CD4-positive, CD25-positive, alpha-beta regulatory T cell (primary cell): Measurements from ENCODE around the gene RADIL. TPM values are rescaled to one million over a fixed set of nuclear protein-coding genes. Genes with fewer than 3 reads are reported as not detected.

Source experiments
- ATAC-seq, 2 donors: fragments of 150-1000 bp; cut with Tn5 transposase; one replicate each; pipeline ENCODE4 v1.10.0; 2021; ENCODE audit warnings: low read depth in 2 of 2, moderate number of reproducible peaks in 2 of 2, moderate library complexity in 1 of 2
- DNase-seq, 3 donors: peaks; one replicate each; pipeline versions ENCODE4 v3.0.0 to v3.0.0-alpha.2; 2012 to 2022; ENCODE audit warnings: mixed read lengths in 1 of 3
- H3K27ac ChIP-seq: one replicate; pipeline ENCODE4 v1.7.0; 2013; ENCODE audit warnings: mild to moderate bottlenecking, low read length; ENCODE audit not compliant: insufficient read depth, poor library complexity, severe bottlenecking
- H3K27me3 ChIP-seq: one replicate; pipeline ENCODE4 v1.7.0; 2013; ENCODE audit warnings: low read length; ENCODE audit not compliant: control insufficient read depth, insufficient read depth
- H3K36me3 ChIP-seq: one replicate; pipeline ENCODE4 v1.7.0; 2013; ENCODE audit warnings: mild to moderate bottlenecking, low read length, moderate library complexity; ENCODE audit not compliant: control insufficient read depth, insufficient read depth
- H3K4me1 ChIP-seq: 2 replicates; pipeline ENCODE4 v1.7.0; 2013; ENCODE audit warnings: mild to moderate bottlenecking, low read length; ENCODE audit not compliant: insufficient read depth, control insufficient read depth, poor library complexity, severe bottlenecking
- H3K4me3 ChIP-seq: one replicate; pipeline ENCODE4 v1.7.0; 2013; ENCODE audit warnings: low read depth, mild to moderate bottlenecking, low read length, moderate library complexity
- H3K9me3 ChIP-seq, 2 experiments: 1 replicate in 1 of 2; 2 replicates in 1 of 2; pipeline ENCODE4 v1.7.0; 2013; ENCODE audit warnings: low read length in 2 of 2, mild to moderate bottlenecking in 1 of 2, moderate library complexity in 1 of 2; ENCODE audit not compliant: control insufficient read depth in 2 of 2
- H3K27ac Mint-ChIP-seq, 3 donors: one replicate each; pipeline ENCODE4 v1.8.0; 2020 to 2022; ENCODE audit warnings: mild to moderate bottlenecking in 3 of 3, mixed read lengths in 3 of 3, moderate library complexity in 2 of 3
- H3K27me3 Mint-ChIP-seq: one replicate; pipeline ENCODE4 v1.8.0; 2022; ENCODE audit warnings: mild to moderate bottlenecking, mixed read lengths
- H3K36me3 Mint-ChIP-seq: one replicate; pipeline ENCODE4 v1.8.0; 2020; ENCODE audit warnings: mixed read lengths
- H3K4me1 Mint-ChIP-seq, 4 donors: one replicate each; pipeline ENCODE4 v1.8.0; 2020 to 2022; ENCODE audit warnings: mixed read lengths in 4 of 4, mild to moderate bottlenecking in 1 of 4
- H3K4me3 Mint-ChIP-seq, 4 donors: one replicate each; pipeline ENCODE4 v1.8.0; 2020 to 2022; ENCODE audit warnings: mild to moderate bottlenecking in 4 of 4, mixed read lengths in 4 of 4, moderate library complexity in 3 of 4
- H3K9me3 Mint-ChIP-seq, 7 donors: one replicate each; pipeline ENCODE4 v1.8.0; 2020 to 2022; ENCODE audit warnings: mixed read lengths in 7 of 7, mild to moderate bottlenecking in 3 of 7, moderate library complexity in 2 of 7
- polyA plus RNA-seq, 4 donors: library from polyadenylated mRNA; unstranded; fragments of 300-500 nt; fragmentation: Illumina TruSeq; gene quantifications; one replicate each; pipeline ENCODE4 v1.2.3, GENCODE V29; 2021
- total RNA-seq: library from RNA; stranded (reverse); gene quantifications from one replicate; pipeline ENCODE4 v1.2.3, GENCODE V29; 2022

The RADIL gene
- total and polyA plus RNA-seq, 5 donors from 2014 or later, result not detected

DNA sequence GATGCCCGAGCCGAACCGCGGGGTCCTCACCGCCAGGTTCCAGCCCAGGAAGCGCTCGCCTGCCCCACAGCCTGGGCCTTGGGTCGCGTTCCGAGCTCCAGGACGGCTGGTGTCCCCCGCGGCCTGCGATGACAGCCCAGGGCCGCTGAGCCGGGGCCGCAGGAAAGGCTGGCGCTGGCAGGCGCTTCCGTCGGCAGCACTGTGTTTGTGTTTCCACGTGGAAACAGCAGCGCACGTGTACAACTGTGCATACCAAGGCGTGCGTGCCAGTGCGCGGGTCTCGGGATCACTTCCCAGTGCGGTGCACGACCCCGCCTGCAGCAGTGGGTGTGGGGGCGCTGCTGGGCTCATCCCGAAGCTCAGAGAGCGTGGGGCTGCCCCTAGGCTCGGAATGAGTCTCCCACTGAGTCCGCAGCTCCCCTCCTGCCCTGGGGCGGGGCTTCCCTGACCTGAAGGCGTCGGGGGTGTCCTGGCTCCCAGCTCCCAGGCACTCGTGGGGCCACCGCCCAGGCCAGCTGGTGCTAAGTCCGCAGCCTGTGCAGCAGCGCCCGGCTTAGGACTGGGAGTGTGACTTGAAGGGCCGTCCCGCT lies 90.9 kb downstream of the RADIL start:
- no peak overlapping the region for H3K27ac ChIP-seq
- H3K36me3 ChIP-seq, result peaks cover 18% of the 10 kb centered on the region
- H3K27me3 ChIP-seq, result no peaks in the 10 kb centered on the region
- H3K4me3 ChIP-seq, result no peak overlapping the region
- ATAC-seq (peak; percentile 7 to 28), DNase-seq (peak in 2 of 3 donors; percentile 23 to 30)
- no peaks in the 10 kb centered on the region for H3K9me3 Mint-ChIP-seq
- peaks cover 7% of the 10 kb centered on the region for H3K36me3 Mint-ChIP-seq
- H3K4me1 Mint-ChIP-seq, result peaks cover 0 to 4% (median under 1%) of the 10 kb centered on the region in 4 donors
- H3K4me3 Mint-ChIP-seq, result peak overlapping the region in 1 of 4 donors; percentile 4
- H3K4me1 ChIP-seq, result peaks cover 4% of the 10 kb centered on the region
- H3K27ac Mint-ChIP-seq, result no peak overlapping the region
- no peaks in the 10 kb centered on the region for H3K27me3 Mint-ChIP-seq
- H3K9me3 ChIP-seq, result no peaks in the 10 kb centered on the region

DNA sequence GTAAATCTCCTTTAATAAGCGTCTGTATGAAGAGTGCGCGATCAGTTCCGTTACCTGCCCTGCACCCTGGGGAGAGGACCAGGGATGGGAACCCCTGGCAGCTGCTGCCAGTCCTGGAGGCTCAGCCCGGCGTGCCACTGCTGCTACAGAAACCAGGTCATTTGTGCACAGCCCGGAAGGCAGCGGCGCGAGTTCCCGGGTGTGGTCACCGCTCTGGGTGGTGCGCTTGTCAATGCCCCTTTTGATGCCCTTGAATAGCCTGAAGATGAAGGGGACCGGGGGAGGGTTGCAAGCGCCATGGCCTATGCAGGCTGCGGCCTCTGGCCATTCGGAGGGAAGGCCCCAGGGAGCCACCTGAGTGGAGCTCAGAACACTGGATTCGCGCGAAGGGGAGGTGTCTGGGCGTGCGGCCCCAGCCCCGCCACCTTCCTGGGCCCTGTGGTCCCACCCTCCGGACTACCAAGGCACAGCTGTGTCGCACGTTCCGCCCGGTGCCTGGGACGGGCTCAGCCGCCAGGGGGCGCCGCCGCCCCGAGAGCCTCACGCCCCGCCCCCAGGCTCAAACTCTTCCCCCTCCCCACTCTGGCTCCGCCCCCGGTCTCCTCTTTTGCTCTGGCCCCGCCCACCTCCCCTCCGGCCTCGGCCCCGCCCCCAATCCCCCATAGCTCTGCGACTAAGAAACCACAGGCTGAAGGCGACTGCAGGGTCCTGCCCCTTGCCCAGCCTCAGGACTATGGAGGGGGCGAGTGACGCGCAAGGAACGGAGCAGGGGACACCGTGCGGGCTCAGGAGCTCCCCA lies 91.6 kb downstream of the RADIL start:
- Mint-ChIP-seq H3K36me3 (peaks cover 7% of the 10 kb centered on the region), H3K4me3 (peak overlapping the region in 1 of 4 donors; percentile 16), H3K27me3 (no peaks in the 10 kb centered on the region), H3K27ac (peak overlapping the region in 1 of 3 donors; percentile 43), H3K9me3 (no peaks in the 10 kb centered on the region), H3K4me1 (peaks cover 0 to 4% (median under 1%) of the 10 kb centered on the region in 4 donors)
- Histone ChIP-seq H3K27me3 (no peaks in the 10 kb centered on the region), H3K4me3 (no peak overlapping the region), H3K36me3 (peaks cover 22% of the 10 kb centered on the region), H3K4me1 (peaks cover 4% of the 10 kb centered on the region), H3K27ac (no peak overlapping the region), H3K9me3 (no peaks in the 10 kb centered on the region)
- DNase-seq (peak; percentile 53 to 67 (median 59)), ATAC-seq (peak; percentile 80 to 82)

DNA sequence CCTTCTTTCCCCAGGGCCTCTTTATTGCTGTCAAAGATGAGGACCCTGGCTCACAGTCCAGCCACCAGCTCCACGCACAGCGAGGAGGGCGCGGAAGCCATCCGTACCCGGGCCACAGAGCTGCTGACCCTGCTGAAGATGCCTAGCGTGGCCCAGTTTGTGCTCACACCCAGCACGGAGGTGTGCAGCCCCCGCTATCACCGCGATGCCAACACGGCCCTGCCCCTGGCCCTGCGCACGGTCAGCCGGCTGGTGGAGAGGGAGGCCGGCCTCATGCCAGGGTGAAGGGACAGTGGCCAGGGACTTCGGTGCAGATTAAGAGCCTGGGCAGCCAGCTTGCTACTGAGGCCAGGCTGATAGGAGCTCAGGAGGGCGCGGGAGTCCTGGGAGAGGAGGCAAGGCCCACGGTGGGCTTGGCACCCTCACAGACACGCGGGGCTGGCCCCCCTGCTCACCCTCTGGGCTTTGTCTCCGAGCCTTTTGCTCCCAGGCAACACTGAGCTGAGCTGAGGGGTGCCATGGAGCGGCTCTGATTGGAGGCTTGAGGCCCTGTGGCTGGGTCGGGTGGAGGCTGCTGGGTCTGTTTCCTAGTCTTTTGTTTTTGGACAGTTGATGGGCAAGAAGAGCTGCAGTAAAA lies 92.3 kb downstream of the RADIL start:
- Mint-ChIP-seq H3K4me1 (peaks cover 0 to 4% (median under 1%) of the 10 kb centered on the region in 4 donors), H3K36me3 (peaks cover 7% of the 10 kb centered on the region), H3K27ac (no peak overlapping the region), H3K9me3 (no peaks in the 10 kb centered on the region), H3K4me3 (peak overlapping the region in 1 of 4 donors; percentile 16), H3K27me3 (no peaks in the 10 kb centered on the region)
- ATAC-seq (no peak), DNase-seq (no peak)
- H3K4me1 ChIP-seq, result peaks cover 4% of the 10 kb centered on the region
- no peaks in the 10 kb centered on the region for H3K9me3 ChIP-seq
- no peak overlapping the region for H3K27ac ChIP-seq
- H3K36me3 ChIP-seq, result peaks cover 26% of the 10 kb centered on the region
- no peaks in the 10 kb centered on the region for H3K27me3 ChIP-seq
- no peak overlapping the region for H3K4me3 ChIP-seq

DNA sequence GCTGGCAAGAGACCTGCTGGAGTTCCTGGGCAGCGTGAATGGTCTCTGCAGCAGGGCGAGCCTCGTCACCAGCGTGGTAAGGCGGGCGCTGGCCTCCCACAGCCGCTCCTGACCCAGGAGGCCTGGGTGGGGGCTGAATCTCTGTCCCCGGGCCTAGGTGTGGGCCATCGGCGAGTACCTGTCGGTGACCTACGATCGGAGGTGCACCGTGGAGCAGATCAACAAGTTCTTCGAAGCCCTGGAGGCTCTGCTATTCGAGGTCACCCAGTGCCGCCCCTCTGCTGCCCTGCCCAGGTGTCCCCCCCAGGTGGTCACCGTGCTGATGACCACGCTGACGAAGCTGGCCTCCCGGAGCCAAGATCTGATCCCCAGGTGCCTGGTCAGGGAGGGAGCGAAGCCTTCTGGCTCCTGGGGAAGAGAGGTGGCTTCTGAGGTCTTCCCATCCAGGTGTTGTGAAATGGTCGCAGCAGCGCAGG lies 93.0 kb downstream of the RADIL start:
- DNase-seq, result no peak
- no peaks in the 10 kb centered on the region for H3K27me3 ChIP-seq
- no peak for ATAC-seq
- H3K4me3 Mint-ChIP-seq, result no peak overlapping the region
- H3K9me3 ChIP-seq, result no peaks in the 10 kb centered on the region
- H3K9me3 Mint-ChIP-seq, result no peaks in the 10 kb centered on the region
- peaks cover 4% of the 10 kb centered on the region for H3K4me1 ChIP-seq
- H3K36me3 Mint-ChIP-seq, result peaks cover 7% of the 10 kb centered on the region
- H3K36me3 ChIP-seq, result peaks cover 32% of the 10 kb centered on the region
- H3K27ac ChIP-seq, result no peak overlapping the region
- no peak overlapping the region for H3K27ac Mint-ChIP-seq
- H3K4me1 Mint-ChIP-seq, result peaks cover 0 to 4% (median under 1%) of the 10 kb centered on the region in 4 donors
- H3K27me3 Mint-ChIP-seq, result no peaks in the 10 kb centered on the region
- H3K4me3 ChIP-seq, result no peak overlapping the region

DNA sequence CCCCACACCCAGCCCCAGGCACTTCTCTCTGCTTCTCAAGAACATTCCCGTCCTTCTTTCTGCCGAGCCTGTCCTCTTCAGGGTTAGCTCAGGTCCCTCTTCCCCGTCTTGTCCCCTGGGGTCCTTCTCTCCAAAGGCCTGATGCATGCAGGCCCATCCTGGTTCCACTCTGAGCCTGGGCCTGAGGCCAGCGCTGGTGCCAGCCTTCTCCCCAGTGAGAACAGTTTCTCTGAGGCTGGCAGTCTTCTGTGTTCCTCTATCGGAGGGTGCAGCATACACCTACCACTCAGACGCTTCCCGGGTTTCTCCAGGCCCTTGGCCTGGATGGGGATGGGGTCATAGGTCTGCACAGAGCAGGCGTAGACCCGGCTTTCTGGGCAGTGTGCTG lies 93.4 kb downstream of the RADIL start:
- Mint-ChIP-seq H3K9me3 (no peaks in the 10 kb centered on the region), H3K4me3 (no peak overlapping the region), H3K36me3 (peaks cover 7% of the 10 kb centered on the region), H3K27ac (no peak overlapping the region), H3K4me1 (peaks cover 0 to 4% (median under 1%) of the 10 kb centered on the region in 4 donors), H3K27me3 (no peaks in the 10 kb centered on the region)
- H3K4me1 ChIP-seq, result peaks cover 4% of the 10 kb centered on the region
- DNase-seq (no peak), ATAC-seq (no peak)
- H3K27me3 ChIP-seq, result no peaks in the 10 kb centered on the region
- H3K36me3 ChIP-seq, result peaks cover 37% of the 10 kb centered on the region
- H3K27ac ChIP-seq, result no peak overlapping the region
- no peak overlapping the region for H3K4me3 ChIP-seq
- no peaks in the 10 kb centered on the region for H3K9me3 ChIP-seq

DNA sequence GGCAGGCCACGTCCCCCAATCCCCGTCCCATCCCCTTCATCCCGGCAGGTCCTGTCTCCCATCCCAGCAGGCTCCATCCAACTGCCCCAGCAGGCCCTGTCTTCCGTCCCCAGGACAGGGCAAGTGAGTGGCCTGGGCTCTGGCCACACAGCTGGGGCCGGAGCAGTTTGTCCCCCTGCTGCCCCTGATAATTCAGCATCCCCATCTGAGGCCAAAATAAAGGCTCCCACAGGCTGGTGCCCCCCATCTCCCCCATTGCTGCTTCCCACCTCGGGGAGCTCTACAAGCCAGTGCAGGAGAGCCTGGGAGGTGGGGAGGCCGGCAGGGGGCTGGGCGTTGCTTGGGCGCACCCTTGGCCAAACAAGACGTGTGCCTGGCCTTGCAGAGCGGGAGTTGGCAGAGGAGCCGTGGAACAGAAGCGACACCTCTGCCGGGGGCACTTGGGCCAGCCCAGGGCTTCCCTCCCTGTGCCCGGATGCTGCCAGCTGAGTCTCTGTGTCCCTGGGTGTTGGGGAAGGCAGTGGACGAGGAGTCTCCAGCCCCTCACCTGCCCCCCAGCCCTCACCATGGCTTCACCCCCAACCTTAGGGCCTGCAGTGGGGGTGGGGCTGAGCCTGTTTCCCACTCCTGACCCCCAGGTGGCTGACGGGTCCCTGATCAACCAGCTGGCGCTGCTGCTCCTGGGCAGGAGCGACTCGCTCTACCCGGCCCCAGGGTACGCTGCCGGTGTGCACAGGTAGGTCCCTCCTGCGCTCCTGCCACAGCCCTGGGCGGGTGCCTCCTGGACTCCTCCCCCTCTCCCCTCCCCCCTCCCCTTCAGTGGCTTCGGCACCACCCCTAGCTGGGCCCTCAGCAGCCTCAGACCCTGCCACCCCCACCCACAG lies 94.1 kb downstream of the RADIL start:
- no peak overlapping the region for H3K27ac Mint-ChIP-seq
- peaks cover 43% of the 10 kb centered on the region for H3K36me3 ChIP-seq
- peaks cover 0 to 4% (median under 1%) of the 10 kb centered on the region in 4 donors for H3K4me1 Mint-ChIP-seq

DNA sequence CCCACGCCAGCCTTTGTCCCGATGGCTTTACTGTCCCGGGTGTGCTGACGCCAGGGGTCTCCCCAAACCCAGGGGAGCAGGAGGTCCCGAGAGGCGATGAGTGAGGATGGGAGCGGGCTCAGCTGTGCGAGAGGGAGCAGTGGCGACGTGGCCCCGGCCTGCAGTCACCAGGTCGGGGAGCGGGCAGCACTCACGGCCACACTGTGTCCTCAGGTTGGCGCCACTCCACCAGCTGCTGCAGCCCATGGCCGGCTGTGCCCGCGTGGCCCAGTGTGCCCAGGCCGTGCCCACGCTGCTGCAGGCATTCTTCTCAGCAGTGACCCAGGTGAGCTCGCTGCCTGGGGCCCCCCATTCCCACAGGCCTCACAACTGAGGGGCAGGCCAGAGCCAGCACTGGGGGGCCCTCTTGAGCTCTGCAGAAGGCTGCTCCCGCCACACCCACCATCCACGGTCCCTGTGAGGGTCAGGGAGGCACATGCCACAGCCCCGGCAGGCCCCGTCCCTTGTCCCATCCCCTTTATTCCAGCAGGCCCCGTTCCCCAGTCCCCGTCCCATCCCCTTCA lies 94.8 kb downstream of the RADIL start:
- peaks cover 48% of the 10 kb centered on the region for H3K36me3 ChIP-seq
- H3K9me3 ChIP-seq, result no peaks in the 10 kb centered on the region
- DNase-seq, result no peak
- H3K4me3 Mint-ChIP-seq, result no peak overlapping the region
- no peaks in the 10 kb centered on the region for H3K27me3 Mint-ChIP-seq
- H3K4me1 Mint-ChIP-seq, result no peaks in the 10 kb centered on the region
- H3K27me3 ChIP-seq, result no peaks in the 10 kb centered on the region
- H3K4me3 ChIP-seq, result no peak overlapping the region
- H3K4me1 ChIP-seq, result peaks cover 4% of the 10 kb centered on the region
- H3K27ac ChIP-seq, result no peak overlapping the region
- H3K36me3 Mint-ChIP-seq, result peaks cover 7% of the 10 kb centered on the region
- ATAC-seq, result no peak
- H3K9me3 Mint-ChIP-seq, result no peaks in the 10 kb centered on the region
- no peak overlapping the region for H3K27ac Mint-ChIP-seq

More for the DNA sequence above, 94.1 kb downstream of the RADIL start:
- ATAC-seq, result no peak
- Histone ChIP-seq H3K27me3 (no peaks in the 10 kb centered on the region), H3K4me1 (peaks cover 4% of the 10 kb centered on the region), H3K27ac (no peak overlapping the region), H3K9me3 (no peaks in the 10 kb centered on the region), H3K4me3 (no peak overlapping the region)
- Mint-ChIP-seq H3K4me3 (no peak overlapping the region), H3K27me3 (no peaks in the 10 kb centered on the region), H3K9me3 (no peaks in the 10 kb centered on the region), H3K36me3 (peaks cover 7% of the 10 kb centered on the region)
- no peak for DNase-seq
